WERI-Rb-1 (cell line): ENCODE measurements around the gene KRTAP11-1.
A peak's percentile ranks its signal among the peaks of the same experiment; 100 is the strongest.

Experiments
- DNase-seq: peaks from one replicate; pipeline ENCODE4 v3.0.0-alpha.2; 2020
- H3K27ac ChIP-seq: fragments of 250-450 bp; sonication (Bioruptor Pico); 2 replicates; pipeline ENCODE4 v1.5.1; 2020; ENCODE audit warnings: mild to moderate bottlenecking, moderate library complexity
- H3K27me3 ChIP-seq: fragments of 250-450 bp; sonication (Bioruptor Pico); 2 replicates; pipeline ENCODE4 v1.5.1; 2021; ENCODE audit warnings: mild to moderate bottlenecking, low read depth, moderate library complexity; ENCODE audit not compliant: insufficient read depth, severe bottlenecking
- H3K36me3 ChIP-seq: fragments of 250-450 bp; sonication (Bioruptor Pico); 2 replicates; pipeline ENCODE4 v1.5.1; 2020; ENCODE audit warnings: mild to moderate bottlenecking, moderate library complexity
- H3K4me3 ChIP-seq: 2 replicates; pipeline ENCODE4 v1.5.1; 2011; ENCODE audit warnings: low read depth, mild to moderate bottlenecking, control low read depth, low read length
- H3K9me3 ChIP-seq: fragments of 250-450 bp; sonication (Bioruptor Pico); 2 replicates; pipeline ENCODE4 v1.5.1; 2021; ENCODE audit warnings: mild to moderate bottlenecking, moderate library complexity; ENCODE audit not compliant: severe bottlenecking
- CTCF ChIP-seq: IDR thresholded peaks from 2 replicates; pipeline ENCODE4 v1.5.1; 2011; ENCODE audit warnings: low read depth, mild to moderate bottlenecking, control low read depth, inconsistent platforms, low read length

KRTAP11-1 gene

GRCh38 chr21:30839304-30839703 is 42.1 kb downstream of the KRTAP11-1 start:
- Histone ChIP-seq H3K27me3 (peaks cover 66% of the 10 kb centered on the region), H3K36me3 (no peaks in the 10 kb centered on the region), H3K9me3 (peaks cover 3% of the 10 kb centered on the region), H3K4me3 (no peak overlapping the region), H3K27ac (no peak overlapping the region)
- peak; percentile 53 for DNase-seq
- peak; percentile 84 for TF ChIP-seq CTCF

DNA sequence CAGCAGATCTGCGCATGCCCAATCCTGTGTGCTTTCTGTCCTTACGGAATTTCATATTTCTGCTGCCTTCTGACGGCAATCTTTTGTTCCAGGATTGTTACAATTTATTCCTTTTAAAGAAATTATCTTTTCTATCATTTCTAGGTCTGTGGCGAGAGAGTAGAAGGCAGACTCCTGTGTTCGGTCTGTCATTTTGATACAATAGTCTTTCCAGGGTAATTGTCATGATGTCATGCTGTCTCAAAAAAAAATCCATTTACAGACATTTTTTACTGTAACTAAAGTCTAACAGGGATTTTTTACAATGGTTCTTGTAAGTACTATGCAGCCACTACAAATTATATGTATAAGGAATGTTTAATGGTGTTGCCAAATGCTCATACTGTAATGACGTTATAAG is 42.8 kb downstream of the KRTAP11-1 start:
- H3K4me3 ChIP-seq, result no peak overlapping the region
- H3K27ac ChIP-seq, result no peak overlapping the region
- TF ChIP-seq CTCF, result no peak
- H3K9me3 ChIP-seq, result peaks cover 3% of the 10 kb centered on the region
- no peak for DNase-seq
- no peaks in the 10 kb centered on the region for H3K36me3 ChIP-seq
- H3K27me3 ChIP-seq, result peaks cover 66% of the 10 kb centered on the region

GRCh38 chr21:30831194-30831765 is 50.1 kb downstream of the KRTAP11-1 start:
- Histone ChIP-seq H3K4me3 (no peak overlapping the region), H3K27ac (no peak overlapping the region), H3K36me3 (no peaks in the 10 kb centered on the region), H3K9me3 (peaks cover 21% of the 10 kb centered on the region), H3K27me3 (peaks cover 71% of the 10 kb centered on the region)
- peak; percentile 30 for DNase-seq
- TF ChIP-seq CTCF, result peak; percentile 51
